ENCODE measurements around the gene INTS6.

The INTS6 gene

GRCh38 chr13:51449018-51449417, 3.8 kb downstream of the INTS6 start:
- H3K36me3 Mint-ChIP-seq (ENCODE audit: insufficient read depth), result peaks cover 48% of the 10 kb centered on the region
- H3K4me3 Mint-ChIP-seq, result peak overlapping the region in 1 of 2 donors; percentile 38
- no peaks in the 10 kb centered on the region for H3K27me3 Mint-ChIP-seq
- no peak for DNase-seq
- peaks cover 12 to 31% of the 10 kb centered on the region in 2 donors for H3K4me1 Mint-ChIP-seq (ENCODE audit: low read depth in 2 of 2)
- ATAC-seq (replicated peaks), result no peak
- no peaks in the 10 kb centered on the region for H3K9me3 Mint-ChIP-seq
- H3K27ac Mint-ChIP-seq, result no peak overlapping the region

- Mint-ChIP-seq H3K27me3 (no peaks in the 10 kb centered on the region), H3K36me3 (ENCODE audit: insufficient read depth) (peaks cover 18% of the 10 kb centered on the region), H3K9me3 (no peaks in the 10 kb centered on the region), H3K4me3 (no peak overlapping the region), H3K27ac (no peak overlapping the region), H3K4me1 (ENCODE audit: low read depth in 2 of 2) (peaks cover 8 to 17% of the 10 kb centered on the region in 2 donors)
- DNase-seq, result no peak
- ATAC-seq (replicated peaks), result no peak
Measured at GRCh38 chr13:51444922-51445321, 7.9 kb downstream of the INTS6 start.

- Mint-ChIP-seq H3K36me3 (ENCODE audit: insufficient read depth) (peaks cover 8% of the 10 kb centered on the region), H3K9me3 (no peaks in the 10 kb centered on the region), H3K4me3 (no peak overlapping the region), H3K27ac (peak overlapping the region in 1 of 2 donors; percentile 7), H3K4me1 (ENCODE audit: low read depth in 2 of 2) (peaks cover 2 to 3% of the 10 kb centered on the region in 2 donors), H3K27me3 (no peaks in the 10 kb centered on the region)
- ATAC-seq (replicated peaks) (no peak), DNase-seq (no peak)
Measured at GRCh38 chr13:51440381-51440780, 12.5 kb downstream of the INTS6 start.

GRCh38 chr13:51437550-51438127, 15.2 kb downstream of the INTS6 start:
- DNase-seq (no peak), ATAC-seq (replicated peaks) (no peak)
- Mint-ChIP-seq H3K9me3 (no peaks in the 10 kb centered on the region), H3K4me1 (ENCODE audit: low read depth in 2 of 2) (peaks cover 2 to 3% of the 10 kb centered on the region in 2 donors), H3K4me3 (no peak overlapping the region), H3K36me3 (ENCODE audit: insufficient read depth) (peaks cover 8% of the 10 kb centered on the region), H3K27ac (no peak overlapping the region), H3K27me3 (no peaks in the 10 kb centered on the region)

DNA sequence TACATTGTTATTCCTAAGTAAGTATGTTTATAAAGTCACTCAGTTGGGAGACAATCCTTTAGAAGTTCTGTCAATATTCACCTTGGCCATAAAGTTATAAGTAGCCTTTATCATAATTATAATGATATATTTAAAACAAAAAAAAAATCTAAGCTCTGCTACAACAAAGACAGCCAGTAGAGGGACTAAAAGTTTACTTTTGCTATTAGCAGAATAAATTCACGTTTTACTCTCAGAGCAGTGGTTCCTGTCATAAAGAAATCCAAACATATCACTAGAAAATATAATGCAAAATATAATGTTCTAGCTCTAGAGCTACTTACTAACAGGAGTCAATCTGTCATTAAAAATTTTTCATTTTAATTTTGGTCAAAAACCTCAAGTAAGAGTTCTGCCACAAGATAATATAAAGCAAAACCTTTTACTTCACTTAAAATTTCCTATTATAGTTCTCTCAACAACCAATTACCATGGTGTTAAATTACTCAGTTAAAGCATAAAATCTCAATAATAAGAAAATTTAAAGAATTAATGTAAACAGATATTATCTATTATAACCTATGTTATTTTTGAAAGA, 17.7 kb downstream of the INTS6 start:
- Mint-ChIP-seq H3K36me3 (ENCODE audit: insufficient read depth) (peaks cover 7% of the 10 kb centered on the region), H3K9me3 (no peaks in the 10 kb centered on the region), H3K27ac (no peak overlapping the region), H3K4me1 (ENCODE audit: low read depth in 2 of 2) (peaks cover 3 to 8% of the 10 kb centered on the region in 2 donors), H3K27me3 (no peaks in the 10 kb centered on the region), H3K4me3 (no peak overlapping the region)
- DNase-seq (no peak), ATAC-seq (replicated peaks) (peak; percentile 54)

GRCh38 chr13:51432576-51432975, 20.3 kb downstream of the INTS6 start:
- no peaks in the 10 kb centered on the region for H3K27me3 Mint-ChIP-seq
- no peak for DNase-seq
- peak overlapping the region in 1 of 2 donors; percentile 74 for H3K27ac Mint-ChIP-seq
- H3K36me3 Mint-ChIP-seq (ENCODE audit: insufficient read depth), result peaks cover 28% of the 10 kb centered on the region
- no peak overlapping the region for H3K4me3 Mint-ChIP-seq
- H3K9me3 Mint-ChIP-seq, result no peaks in the 10 kb centered on the region
- H3K4me1 Mint-ChIP-seq (ENCODE audit: low read depth in 2 of 2), result peaks cover 7 to 23% of the 10 kb centered on the region in 2 donors
- ATAC-seq (replicated peaks), result no peak

DNA sequence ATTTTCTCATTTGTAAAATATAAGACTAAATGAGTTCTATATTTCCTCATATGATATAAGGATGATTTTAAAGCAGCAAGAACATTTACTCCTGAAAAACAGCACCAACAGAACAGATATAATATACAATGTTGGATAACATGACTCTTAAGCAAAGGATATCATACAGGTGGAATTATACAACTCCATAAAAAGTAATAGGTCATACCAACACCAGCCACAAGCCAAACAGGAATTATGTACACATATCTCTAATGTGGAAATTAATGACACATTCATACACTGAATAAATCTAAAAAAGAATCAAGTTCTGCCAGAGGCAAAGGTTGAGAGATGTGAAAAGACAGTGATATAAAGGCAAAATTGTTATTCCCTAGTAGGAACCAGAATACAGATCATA, 25.9 kb downstream of the INTS6 start:
- Mint-ChIP-seq H3K36me3 (ENCODE audit: insufficient read depth) (peaks cover 28% of the 10 kb centered on the region), H3K27me3 (no peaks in the 10 kb centered on the region), H3K9me3 (no peaks in the 10 kb centered on the region), H3K4me3 (peak overlapping the region in 1 of 2 donors; percentile 46), H3K4me1 (ENCODE audit: low read depth in 2 of 2) (peaks cover 34 to 67% of the 10 kb centered on the region in 2 donors), H3K27ac (no peak overlapping the region)
- ATAC-seq (replicated peaks), result no peak
- DNase-seq, result no peak

GRCh38 chr13:51425410-51426042, 27.3 kb downstream of the INTS6 start:
- Mint-ChIP-seq H3K27ac (peak overlapping the region in 1 of 2 donors; percentile 4), H3K36me3 (ENCODE audit: insufficient read depth) (peaks cover 28% of the 10 kb centered on the region), H3K4me3 (peak overlapping the region in 1 of 2 donors; percentile 3), H3K27me3 (no peaks in the 10 kb centered on the region), H3K4me1 (ENCODE audit: low read depth in 2 of 2) (peaks cover 38 to 80% of the 10 kb centered on the region in 2 donors), H3K9me3 (no peaks in the 10 kb centered on the region)
- ATAC-seq (replicated peaks) (no peak), DNase-seq (no peak)

DNA sequence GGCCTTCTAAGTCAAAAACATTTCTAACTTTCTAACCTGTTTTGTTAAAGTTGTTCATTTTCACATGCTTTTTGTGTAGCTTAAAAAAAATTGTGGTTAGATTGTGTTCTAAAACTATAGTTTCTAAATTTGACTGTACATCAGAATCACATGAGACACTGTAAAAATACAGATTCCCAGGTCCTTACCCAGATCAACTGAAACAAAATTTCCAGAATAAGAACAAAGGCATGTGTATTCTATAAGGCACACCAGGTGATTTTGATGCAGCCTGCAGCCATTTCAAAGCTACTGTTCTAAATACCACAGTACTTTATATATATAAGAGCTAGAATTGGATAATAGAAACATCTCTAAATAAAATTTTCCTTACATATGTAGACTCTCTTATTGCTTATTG, 29.1 kb downstream of the INTS6 start:
- no peak overlapping the region for H3K27ac Mint-ChIP-seq
- DNase-seq, result no peak
- H3K27me3 Mint-ChIP-seq, result no peaks in the 10 kb centered on the region
- no peak for ATAC-seq (replicated peaks)
- H3K9me3 Mint-ChIP-seq, result no peaks in the 10 kb centered on the region
- peaks cover 43 to 80% of the 10 kb centered on the region in 2 donors for H3K4me1 Mint-ChIP-seq (ENCODE audit: low read depth in 2 of 2)
- no peak overlapping the region for H3K4me3 Mint-ChIP-seq
- peaks cover 16% of the 10 kb centered on the region for H3K36me3 Mint-ChIP-seq (ENCODE audit: insufficient read depth)

- Mint-ChIP-seq H3K4me3 (peak overlapping the region in 1 of 2 donors; percentile 26), H3K9me3 (no peaks in the 10 kb centered on the region), H3K4me1 (ENCODE audit: low read depth in 2 of 2) (peaks cover 40 to 74% of the 10 kb centered on the region in 2 donors), H3K27me3 (no peaks in the 10 kb centered on the region), H3K36me3 (ENCODE audit: insufficient read depth) (peaks cover 9% of the 10 kb centered on the region), H3K27ac (peak overlapping the region in 1 of 2 donors; percentile 1)
- DNase-seq (no peak), ATAC-seq (replicated peaks) (no peak)
Measured at GRCh38 chr13:51422484-51422883, 30.4 kb downstream of the INTS6 start.

- Mint-ChIP-seq H3K36me3 (ENCODE audit: insufficient read depth) (peaks cover 17% of the 10 kb centered on the region), H3K27ac (peak overlapping the region in 1 of 2 donors; percentile 1), H3K9me3 (no peaks in the 10 kb centered on the region), H3K4me3 (peak overlapping the region in 1 of 2 donors; percentile 60), H3K27me3 (no peaks in the 10 kb centered on the region), H3K4me1 (ENCODE audit: low read depth in 2 of 2) (peaks cover 32 to 67% of the 10 kb centered on the region in 2 donors)
- DNase-seq (no peak), ATAC-seq (replicated peaks) (peak; percentile 29)
Measured at GRCh38 chr13:51420681-51421490, 31.9 kb downstream of the INTS6 start.

GRCh38 chr13:51419001-51419636, 33.7 kb downstream of the INTS6 start:
- Mint-ChIP-seq H3K36me3 (ENCODE audit: insufficient read depth) (peaks cover 17% of the 10 kb centered on the region), H3K4me1 (ENCODE audit: low read depth in 2 of 2) (peaks cover 24 to 64% of the 10 kb centered on the region in 2 donors), H3K9me3 (no peaks in the 10 kb centered on the region), H3K27me3 (no peaks in the 10 kb centered on the region), H3K4me3 (no peak overlapping the region), H3K27ac (peak overlapping the region in 1 of 2 donors; percentile 5)
- ATAC-seq (replicated peaks), result no peak
- DNase-seq, result no peak

DNA sequence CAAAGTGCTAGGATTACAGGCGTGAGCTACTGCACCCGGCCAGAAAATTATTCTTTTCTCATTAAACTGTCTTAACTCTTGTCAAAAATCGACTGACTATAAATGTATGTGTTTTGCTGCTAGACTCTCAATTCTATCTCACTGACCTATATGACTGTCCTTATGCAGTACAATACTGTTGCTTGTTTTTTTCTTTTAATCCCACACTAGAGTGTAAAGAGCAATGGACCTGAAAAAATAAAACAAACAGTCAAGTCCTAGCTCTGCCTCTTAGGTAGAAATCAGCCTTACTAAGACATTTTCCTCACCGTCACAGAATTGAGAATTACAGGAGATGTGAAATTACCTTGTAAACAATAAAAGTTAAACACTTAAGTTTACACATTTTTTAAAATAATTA, 35.1 kb downstream of the INTS6 start:
- DNase-seq (no peak), ATAC-seq (replicated peaks) (no peak)
- peaks cover 17% of the 10 kb centered on the region for H3K36me3 Mint-ChIP-seq (ENCODE audit: insufficient read depth)
- no peak overlapping the region for H3K27ac Mint-ChIP-seq
- H3K9me3 Mint-ChIP-seq, result no peaks in the 10 kb centered on the region
- no peak overlapping the region for H3K4me3 Mint-ChIP-seq
- H3K4me1 Mint-ChIP-seq (ENCODE audit: low read depth in 2 of 2), result peaks cover 28 to 70% of the 10 kb centered on the region in 2 donors
- no peaks in the 10 kb centered on the region for H3K27me3 Mint-ChIP-seq
